ENCODE data around the gene GJD3. TPM values are rescaled to one million over a fixed set of nuclear protein-coding genes. Genes with fewer than 3 reads are reported as not detected.

The GJD3 gene
- total and polyA plus RNA-seq, 2 of the 4 experiments (the other 2 are of a cell fraction), result 0.10 TPM; not detected in 1

DNA sequence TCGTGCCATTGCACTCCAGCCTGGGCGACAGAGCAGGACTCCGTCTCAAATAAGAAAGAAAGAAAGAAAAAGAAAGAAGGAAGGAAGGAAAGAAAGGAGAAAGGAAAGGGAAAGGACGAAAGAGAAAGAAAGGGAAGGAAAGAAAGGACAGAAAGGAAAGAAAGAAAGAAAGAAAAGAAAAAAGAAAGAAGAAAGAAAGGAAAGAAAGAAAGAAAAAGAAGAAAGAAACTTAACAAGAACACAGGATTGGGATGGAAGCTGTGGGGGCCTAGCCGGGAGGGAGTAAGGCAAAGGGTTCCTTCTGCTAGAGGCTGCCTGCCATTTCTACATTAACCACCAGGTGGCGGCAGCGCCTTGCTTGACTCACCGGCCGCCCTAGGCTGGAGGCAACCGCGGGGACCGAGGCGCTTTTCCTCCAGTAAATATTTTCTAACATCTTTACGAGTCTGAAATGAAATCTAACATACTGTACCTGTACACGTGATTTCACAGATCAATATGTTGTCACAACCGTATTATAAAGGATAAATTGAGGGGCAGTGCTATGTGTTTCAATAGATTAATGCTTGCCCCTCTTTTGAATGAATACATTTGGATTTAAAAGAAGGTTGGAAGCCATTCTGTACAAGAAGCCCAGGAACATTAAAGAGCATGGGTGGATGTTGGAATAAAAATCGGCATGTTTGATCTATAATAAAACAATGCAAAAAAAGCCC, 6.1 kb downstream of the GJD3 start:
- 88% methylated on average over 1 of the region's 17 CpGs; no CpG with 5 or more reads in 1 of the 2 experiments for WGBS, 2 experiments (ENCODE audit: extremely low coverage in 2 of 2, insufficient read length in 1 of 2)
- H3K27me3 ChIP-seq (ENCODE audit: control insufficient read depth, insufficient read depth, low read length), result no peaks in the 10 kb centered on the region
- POLR2A ChIA-PET (ENCODE audit: unreplicated experiment), result interaction anchor here (0.5 kb wide), 1 partner anchor 174 kb away, joined by 5 read pairs; no protein-coding TSS in a partner anchor
- H3K18ac ChIP-seq (ENCODE audit: low read depth, low read length), result no peak overlapping the region
- H3K4ac ChIP-seq (ENCODE audit: low read depth, low read length), result no peak overlapping the region
- DNase-seq, result peak; percentile 80
- CTCF ChIA-PET, result interaction anchor here (0.7 to 1.3 kb wide), 7 partner anchors 54 to 176 kb away, joined by 3 to 6 read pairs (median 3); no protein-coding TSS in a partner anchor
- peaks cover 11% of the 10 kb centered on the region; the same call in 1 of the 2 replicates for H4K20me1 ChIP-seq (ENCODE audit: insufficient read depth, low read length)
- no peak overlapping the region for H4K91ac ChIP-seq (ENCODE audit: insufficient read depth, low read depth, low read length)
- H2BK15ac ChIP-seq (ENCODE audit: low read depth, low read length), result no peak overlapping the region
- H2AK5ac ChIP-seq (ENCODE audit: low read depth, low read length), result no peak overlapping the region
- no peak overlapping the region for H3K4me3 ChIP-seq (ENCODE audit: insufficient read depth, low read depth, low read length)
- peaks cover 0 to 14% of the 10 kb centered on the region in 2 experiments; a peak in 2 of 4 replicates for H3K79me1 ChIP-seq (ENCODE audit: low read depth in 1 of 2, low read length in 2 of 2)
- no peak overlapping the region for H3K56ac ChIP-seq (ENCODE audit: extremely low read depth, insufficient read depth, low read length)
- H3K4me1 ChIP-seq (ENCODE audit: control insufficient read depth, insufficient read depth, low read length), result no peaks in the 10 kb centered on the region; the same call in 1 of the 2 replicates
- dilution Hi-C loops (cut with HindIII; ENCODE audit: low sequenced_read_pairs, unreplicated experiment), result no loop called here
- intact Hi-C loops (cut with micrococcal nuclease), result loop anchor here (1.0 to 5.0 kb wide), 6 partner anchors 57 to 1308 kb away; no protein-coding TSS in a partner anchor
- H2AFZ ChIP-seq (replicated peaks; ENCODE audit: low read length, poor library complexity), result no peak overlapping the region
- no TSS peak for BruUV-seq (replicated peaks)
- 0 out of 4 replicates have a peak overlapping the region, but pooled peaks of 1 of the 2 experiments have one; percentile 26 for H4K8ac ChIP-seq (ENCODE audit: low read depth in 2 of 2, low read length in 2 of 2)
- H3K27ac ChIP-seq (ENCODE audit: insufficient read depth, low read length), result no peak overlapping the region
- H3K14ac ChIP-seq (replicated peaks; ENCODE audit: low read depth, low read length), result no peak overlapping the region
- H4K5ac ChIP-seq (ENCODE audit: low read depth, low read length), result no peak overlapping the region
- peaks cover 21% of the 10 kb centered on the region; the same call in 1 of the 2 replicates for H3K36me3 ChIP-seq (ENCODE audit: control insufficient read depth, insufficient read depth, low read length)
- H2AK9ac ChIP-seq (replicated peaks; ENCODE audit: low read depth, low read length, poor library complexity), result no peak overlapping the region
- no peaks in the 10 kb centered on the region for H3K9me1 ChIP-seq (ENCODE audit: insufficient read depth, low read length)
- peak; percentile 76 for ATAC-seq (ENCODE audit: low read depth)
- no peaks in the 10 kb centered on the region for H3K9me3 ChIP-seq (ENCODE audit: control insufficient read depth, insufficient read depth, low read length)
- no peak overlapping the region for H2BK5ac ChIP-seq (ENCODE audit: low read depth, low read length, poor library complexity, severe bottlenecking)
- in situ Hi-C loops (cut with MboI; ENCODE audit: low sequenced_read_pairs), result loop anchor here (10.0 to 25.0 kb wide), 3 partner anchors 144 to 1304 kb away; partner anchors contain the start of genes KRT27, KRT28 and WIPF2
- no peak overlapping the region for H2BK120ac ChIP-seq (ENCODE audit: low read depth, low read length)
- H3K23ac ChIP-seq (ENCODE audit: low read depth, low read length), result no peak overlapping the region
- peak overlapping the region; percentile 92; the same call in 1 of the 2 replicates for H3K4me2 ChIP-seq (ENCODE audit: low read depth, low read length)
- no peak overlapping the region for H2BK20ac ChIP-seq (ENCODE audit: low read depth, low read length)
- H3K9ac ChIP-seq (ENCODE audit: low read depth, low read length), result peak overlapping the region; percentile 35; the same call in 1 of the 2 replicates
- TF ChIP-seq FOS (IDR thresholded peaks at IDR 0.05; ENCODE audit: low read depth, low read length) (no peak), NFE2L2 (IDR thresholded peaks at IDR 0.05; ENCODE audit: low read depth, low read length) (no peak), MAFK (IDR thresholded peaks at IDR 0.05; ENCODE audit: low read depth, low read length) (no peak), SMC3 (IDR thresholded peaks at IDR 0.05; ENCODE audit: low read depth, low read length) (peak; percentile 93), MXI1 (IDR thresholded peaks at IDR 0.05; ENCODE audit: borderline replicate concordance, low read depth, low read length) (no peak), CHD1 (IDR thresholded peaks at IDR 0.05; ENCODE audit: low read depth, low read length) (no peak), POLR2A (IDR thresholded peaks at IDR 0.05; ENCODE audit: low read depth, low read length) (no peak), RCOR1 (IDR thresholded peaks at IDR 0.05; ENCODE audit: insufficient replicate concordance, low read length) (no peak), RFX5 (IDR thresholded peaks at IDR 0.05; ENCODE audit: low read depth, low read length) (no peak), BHLHE40 (IDR thresholded peaks at IDR 0.05; ENCODE audit: low read depth, low read length) (no peak), RAD21 (IDR thresholded peaks at IDR 0.05; ENCODE audit: low read length) (peak; percentile 94)
- TF ChIP-seq, protein P1, sequence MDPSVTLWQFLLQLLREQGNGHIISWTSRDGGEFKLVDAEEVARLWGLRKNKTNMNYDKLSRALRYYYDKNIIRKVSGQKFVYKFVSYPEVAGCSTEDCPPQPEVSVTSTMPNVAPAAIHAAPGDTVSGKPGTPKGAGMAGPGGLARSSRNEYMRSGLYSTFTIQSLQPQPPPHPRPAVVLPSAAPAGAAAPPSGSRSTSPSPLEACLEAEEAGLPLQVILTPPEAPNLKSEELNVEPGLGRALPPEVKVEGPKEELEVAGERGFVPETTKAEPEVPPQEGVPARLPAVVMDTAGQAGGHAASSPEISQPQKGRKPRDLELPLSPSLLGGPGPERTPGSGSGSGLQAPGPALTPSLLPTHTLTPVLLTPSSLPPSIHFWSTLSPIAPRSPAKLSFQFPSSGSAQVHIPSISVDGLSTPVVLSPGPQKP (IDR thresholded peaks at IDR 0.05; ENCODE audit: borderline replicate concordance, low read depth, low read length), result no peak
- TF ChIP-seq, protein P2, sequence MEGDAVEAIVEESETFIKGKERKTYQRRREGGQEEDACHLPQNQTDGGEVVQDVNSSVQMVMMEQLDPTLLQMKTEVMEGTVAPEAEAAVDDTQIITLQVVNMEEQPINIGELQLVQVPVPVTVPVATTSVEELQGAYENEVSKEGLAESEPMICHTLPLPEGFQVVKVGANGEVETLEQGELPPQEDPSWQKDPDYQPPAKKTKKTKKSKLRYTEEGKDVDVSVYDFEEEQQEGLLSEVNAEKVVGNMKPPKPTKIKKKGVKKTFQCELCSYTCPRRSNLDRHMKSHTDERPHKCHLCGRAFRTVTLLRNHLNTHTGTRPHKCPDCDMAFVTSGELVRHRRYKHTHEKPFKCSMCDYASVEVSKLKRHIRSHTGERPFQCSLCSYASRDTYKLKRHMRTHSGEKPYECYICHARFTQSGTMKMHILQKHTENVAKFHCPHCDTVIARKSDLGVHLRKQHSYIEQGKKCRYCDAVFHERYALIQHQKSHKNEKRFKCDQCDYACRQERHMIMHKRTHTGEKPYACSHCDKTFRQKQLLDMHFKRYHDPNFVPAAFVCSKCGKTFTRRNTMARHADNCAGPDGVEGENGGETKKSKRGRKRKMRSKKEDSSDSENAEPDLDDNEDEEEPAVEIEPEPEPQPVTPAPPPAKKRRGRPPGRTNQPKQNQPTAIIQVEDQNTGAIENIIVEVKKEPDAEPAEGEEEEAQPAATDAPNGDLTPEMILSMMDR (conservative IDR thresholded peaks at IDR 0.05; ENCODE audit: low read depth, low read length), result peak; percentile 98
- TF ChIP-seq, protein P3, sequence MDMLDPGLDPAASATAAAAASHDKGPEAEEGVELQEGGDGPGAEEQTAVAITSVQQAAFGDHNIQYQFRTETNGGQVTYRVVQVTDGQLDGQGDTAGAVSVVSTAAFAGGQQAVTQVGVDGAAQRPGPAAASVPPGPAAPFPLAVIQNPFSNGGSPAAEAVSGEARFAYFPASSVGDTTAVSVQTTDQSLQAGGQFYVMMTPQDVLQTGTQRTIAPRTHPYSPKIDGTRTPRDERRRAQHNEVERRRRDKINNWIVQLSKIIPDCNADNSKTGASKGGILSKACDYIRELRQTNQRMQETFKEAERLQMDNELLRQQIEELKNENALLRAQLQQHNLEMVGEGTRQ (IDR thresholded peaks at IDR 0.05; ENCODE audit: low read depth, low read length), result no peak; the same call in 1 of the 2 replicates
